Calu3 (cell line): ENCODE results near the gene RASGRF1. TPM values are rescaled to one million over a fixed set of nuclear protein-coding genes. Genes with fewer than 3 reads are reported as not detected.

Experiments used
- BruUV-seq: library from RNA; stranded (reverse); fragments of 400-500 nt; replicated peaks from 2 replicates; lab custom pipeline; 2021; lab: Mats Ljungman, UMichigan
- CTCF ChIA-PET: fragments of 300-600 bp; sonication (Branson Sonifier 250); formaldehyde crosslinking; loops from one replicate; lab custom pipeline; 2022; ENCODE audit warnings: antibody characterized with exemption; lab: Charles Lee
- DNase-seq: peaks from one replicate; pipeline ENCODE4 v3.0.0; 2022
- H3K27ac Mint-ChIP-seq: one replicate; pipeline ENCODE4 v1.8.0; 2022; ENCODE audit warnings: mixed read lengths; ENCODE audit not compliant: unreplicated experiment
- H3K27me3 Mint-ChIP-seq: one replicate; pipeline ENCODE4 v1.8.0; 2022; ENCODE audit warnings: mixed read lengths; ENCODE audit not compliant: unreplicated experiment
- H3K36me3 Mint-ChIP-seq: one replicate; pipeline ENCODE4 v1.8.0; 2022; ENCODE audit warnings: mild to moderate bottlenecking, moderate library complexity, mixed read lengths; ENCODE audit not compliant: insufficient read depth, unreplicated experiment
- H3K4me1 Mint-ChIP-seq: one replicate; pipeline ENCODE4 v1.8.0; 2022; ENCODE audit warnings: mild to moderate bottlenecking, low read depth, mixed read lengths; ENCODE audit not compliant: unreplicated experiment
- H3K4me3 Mint-ChIP-seq: one replicate; pipeline ENCODE4 v1.8.0; 2022; ENCODE audit warnings: mild to moderate bottlenecking, low read depth, moderate library complexity, mixed read lengths; ENCODE audit not compliant: unreplicated experiment
- H3K9me3 Mint-ChIP-seq: one replicate; pipeline ENCODE4 v1.8.0; 2022; ENCODE audit warnings: low read depth, mixed read lengths; ENCODE audit not compliant: unreplicated experiment
- intact Hi-C: fragments of 100-400 bp; cut with micrococcal nuclease; formaldehyde crosslinking; loops from one replicate; pipeline ENCODE4 v1.10.0; 2022; ENCODE audit not compliant: unreplicated experiment
- total RNA-seq: library from RNA; stranded (reverse); gene quantifications from 2 replicates; pipeline ENCODE4 v1.2.3, GENCODE V29; 2022
- TF ChIP-seq, protein P1 (sequence below): fragments of 200-600 bp; IDR thresholded peaks from one replicate; pipeline ENCODE4 v1.8.0; 2022; ENCODE audit warnings: antibody characterized with exemption; ENCODE audit not compliant: unreplicated experiment

RASGRF1 gene
- total RNA-seq, 1 experiment from 2014 or later = 2.2 TPM

GRCh38 chr15:78990278-78990677, 100.3 kb downstream of the RASGRF1 start:
- DNase-seq = no peak
- intact Hi-C loops = no loop called here
- Mint-ChIP-seq H3K27ac (peak overlapping the region; percentile 60), H3K9me3 (no peaks in the 10 kb centered on the region), H3K27me3 (no peaks in the 10 kb centered on the region), H3K36me3 (peaks cover 10% of the 10 kb centered on the region), H3K4me3 (no peak overlapping the region), H3K4me1 (peaks cover 29% of the 10 kb centered on the region)
- CTCF ChIA-PET = interaction anchor here (0.6 kb wide), 1 partner anchor 193 kb away, joined by 4 read pairs; no protein-coding TSS in a partner anchor
- no TSS peak for BruUV-seq
- TF ChIP-seq, protein P1, sequence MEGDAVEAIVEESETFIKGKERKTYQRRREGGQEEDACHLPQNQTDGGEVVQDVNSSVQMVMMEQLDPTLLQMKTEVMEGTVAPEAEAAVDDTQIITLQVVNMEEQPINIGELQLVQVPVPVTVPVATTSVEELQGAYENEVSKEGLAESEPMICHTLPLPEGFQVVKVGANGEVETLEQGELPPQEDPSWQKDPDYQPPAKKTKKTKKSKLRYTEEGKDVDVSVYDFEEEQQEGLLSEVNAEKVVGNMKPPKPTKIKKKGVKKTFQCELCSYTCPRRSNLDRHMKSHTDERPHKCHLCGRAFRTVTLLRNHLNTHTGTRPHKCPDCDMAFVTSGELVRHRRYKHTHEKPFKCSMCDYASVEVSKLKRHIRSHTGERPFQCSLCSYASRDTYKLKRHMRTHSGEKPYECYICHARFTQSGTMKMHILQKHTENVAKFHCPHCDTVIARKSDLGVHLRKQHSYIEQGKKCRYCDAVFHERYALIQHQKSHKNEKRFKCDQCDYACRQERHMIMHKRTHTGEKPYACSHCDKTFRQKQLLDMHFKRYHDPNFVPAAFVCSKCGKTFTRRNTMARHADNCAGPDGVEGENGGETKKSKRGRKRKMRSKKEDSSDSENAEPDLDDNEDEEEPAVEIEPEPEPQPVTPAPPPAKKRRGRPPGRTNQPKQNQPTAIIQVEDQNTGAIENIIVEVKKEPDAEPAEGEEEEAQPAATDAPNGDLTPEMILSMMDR = no peak

- Mint-ChIP-seq H3K36me3 (peaks cover 10% of the 10 kb centered on the region), H3K4me1 (peaks cover 29% of the 10 kb centered on the region), H3K4me3 (no peak overlapping the region), H3K27me3 (no peaks in the 10 kb centered on the region), H3K9me3 (no peaks in the 10 kb centered on the region), H3K27ac (peak overlapping the region; percentile 60)
- intact Hi-C loops = no loop called here
- BruUV-seq = no TSS peak
- CTCF ChIA-PET = interaction anchor here (0.6 to 2.4 kb wide), 3 partner anchors 10 to 1911 kb away, joined by 3 to 9 read pairs (median 8); no protein-coding TSS in a partner anchor
- no peak for DNase-seq
- TF ChIP-seq, protein P1 = no peak
Measured at GRCh38 chr15:78989701-78990240, 100.8 kb downstream of the RASGRF1 start.

DNA sequence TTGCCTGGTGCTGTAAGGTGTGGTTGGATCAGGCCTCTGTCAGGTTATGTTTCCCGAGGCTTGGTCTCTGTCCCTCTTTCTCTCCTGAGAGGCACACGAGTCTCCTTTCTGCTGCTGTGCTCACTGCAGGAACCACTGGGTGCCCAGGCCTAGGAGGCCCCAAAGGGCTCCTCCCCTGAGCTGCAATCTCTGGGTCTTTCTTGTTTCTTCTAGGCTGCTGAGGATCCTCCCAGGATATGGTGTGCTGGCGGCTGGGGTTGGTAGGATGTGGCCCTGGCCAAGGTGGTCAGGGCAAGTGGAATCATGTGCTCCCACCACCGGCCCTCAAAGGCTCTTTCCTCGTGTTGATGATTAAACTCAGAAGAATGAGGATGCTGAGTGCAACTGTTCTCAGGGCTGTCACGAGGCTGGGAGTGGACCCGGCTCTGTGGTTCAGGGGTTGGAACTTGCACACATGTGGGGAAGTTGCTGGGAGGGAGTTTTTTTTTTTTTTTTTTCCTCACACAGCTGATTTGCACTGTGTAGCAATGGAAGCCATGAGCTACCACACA, 102.1 kb downstream of the RASGRF1 start:
- Mint-ChIP-seq H3K4me3 (peak overlapping the region; percentile 44), H3K27me3 (no peaks in the 10 kb centered on the region), H3K27ac (peak overlapping the region; percentile 96), H3K9me3 (no peaks in the 10 kb centered on the region), H3K36me3 (peaks cover 10% of the 10 kb centered on the region), H3K4me1 (peaks cover 29% of the 10 kb centered on the region)
- CTCF ChIA-PET = interaction anchor here (0.6 to 2.4 kb wide), 5 partner anchors 9 to 196 kb away, joined by 3 to 9 read pairs (median 5); partner anchors contain the start of gene CTSH
- TF ChIP-seq, protein P1 = no peak
- DNase-seq = peak; percentile 92
- no TSS peak for BruUV-seq
- intact Hi-C loops = no loop called here

DNA sequence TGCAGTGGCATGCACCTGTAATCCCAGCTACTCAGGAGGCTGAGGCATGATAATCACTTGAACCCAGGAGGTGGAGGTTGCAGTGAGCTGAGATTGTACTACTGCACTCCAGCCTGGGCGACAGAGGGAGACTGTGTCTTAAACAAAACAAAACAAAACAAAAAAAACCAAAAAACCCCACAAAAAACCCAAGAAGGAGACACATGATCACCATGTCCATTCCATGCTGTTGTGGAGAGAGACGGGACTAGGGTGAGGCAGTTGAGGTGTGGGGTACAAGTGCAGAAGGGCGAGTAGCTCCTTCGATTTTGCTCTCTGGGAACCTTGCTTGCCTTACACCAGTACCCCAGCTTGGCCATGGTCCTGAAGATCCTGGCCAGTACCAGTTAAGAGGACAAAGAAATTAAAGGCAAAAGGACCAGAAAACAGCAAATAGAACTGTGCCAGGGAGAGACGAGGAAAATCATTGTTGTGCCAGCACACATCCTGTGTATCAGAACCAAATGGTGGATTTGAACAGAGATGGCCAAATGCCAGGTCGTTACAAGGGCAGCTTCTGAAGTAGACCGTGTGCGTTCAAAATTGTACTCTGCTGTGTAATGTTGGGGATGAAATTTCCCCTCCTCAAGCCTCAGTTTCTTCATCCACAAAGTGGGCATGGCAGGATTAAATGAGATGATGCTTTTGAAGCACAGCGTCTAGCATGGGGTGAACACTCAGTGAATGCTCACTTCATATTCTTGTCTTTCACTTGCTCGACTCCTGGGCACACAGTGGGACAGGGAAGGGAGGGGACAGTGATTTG, 102.8 kb downstream of the RASGRF1 start:
- Mint-ChIP-seq H3K4me3 (peak overlapping the region; percentile 44), H3K4me1 (peaks cover 33% of the 10 kb centered on the region), H3K27ac (peak overlapping the region; percentile 96), H3K36me3 (peaks cover 10% of the 10 kb centered on the region), H3K9me3 (no peaks in the 10 kb centered on the region), H3K27me3 (no peaks in the 10 kb centered on the region)
- CTCF ChIA-PET = interaction anchor here (1.0 to 2.4 kb wide), 3 partner anchors 8 to 43 kb away, joined by 3 to 9 read pairs (median 4); partner anchors contain the start of gene CTSH
- no peak for DNase-seq
- TF ChIP-seq, protein P1 = no peak
- BruUV-seq = TSS peak; percentile 94
- intact Hi-C loops = no loop called here
